Measurements from ENCODE around the gene TAF1A.

The TAF1A gene

GRCh38 chr1:222579316-222579715 is 10.4 kb downstream of the TAF1A start:
- no peak for DNase-seq
- TF ChIP-seq POLR2A (IDR thresholded peaks at IDR 0.05; ENCODE audit: low read length) (no peak), GATA1 (IDR thresholded peaks at IDR 0.05; ENCODE audit: low read depth, low read length) (no peak)

- no peak for DNase-seq
- TF ChIP-seq GATA1 (IDR thresholded peaks at IDR 0.05; ENCODE audit: low read depth, low read length) (no peak), POLR2A (IDR thresholded peaks at IDR 0.05; ENCODE audit: low read length) (no peak)
These were observed 18.9 kb downstream of the TAF1A start for GRCh38 chr1:222570837-222571236.

GRCh38 chr1:222561656-222562055 is 28.1 kb downstream of the TAF1A start:
- DNase-seq, result no peak
- no peak for TF ChIP-seq GATA1 (IDR thresholded peaks at IDR 0.05; ENCODE audit: low read depth, low read length)
- no peak for TF ChIP-seq POLR2A (IDR thresholded peaks at IDR 0.05; ENCODE audit: low read length)

GRCh38 chr1:222557574-222557973 is 32.2 kb downstream of the TAF1A start:
- no peak for DNase-seq
- TF ChIP-seq GATA1 (IDR thresholded peaks at IDR 0.05; ENCODE audit: low read depth, low read length) (no peak), POLR2A (IDR thresholded peaks at IDR 0.05; ENCODE audit: low read length) (no peak)

- DNase-seq, result no peak
These were observed 32.6 kb downstream of the TAF1A start for GRCh38 chr1:222557148-222557547.

GRCh38 chr1:222555992-222556615 is 33.6 kb downstream of the TAF1A start:
- no peak for TF ChIP-seq POLR2A (IDR thresholded peaks at IDR 0.05; ENCODE audit: low read length)
- no peak for DNase-seq

More at GRCh38 chr1:222557148-222557547, 32.6 kb downstream of the TAF1A start:
- TF ChIP-seq GATA1 (IDR thresholded peaks at IDR 0.05; ENCODE audit: low read depth, low read length), result no peak
- no peak for TF ChIP-seq POLR2A (IDR thresholded peaks at IDR 0.05; ENCODE audit: low read length)

GRCh38 chr1:222554177-222554576 is 35.6 kb downstream of the TAF1A start:
- TF ChIP-seq GATA1 (IDR thresholded peaks at IDR 0.05; ENCODE audit: low read depth, low read length) (no peak), POLR2A (IDR thresholded peaks at IDR 0.05; ENCODE audit: low read length) (no peak)
- no peak for DNase-seq

- TF ChIP-seq GATA1 (IDR thresholded peaks at IDR 0.05; ENCODE audit: low read depth, low read length) (no peak), POLR2A (IDR thresholded peaks at IDR 0.05; ENCODE audit: low read length) (no peak)
- DNase-seq, result no peak
These were observed 36.9 kb downstream of the TAF1A start for GRCh38 chr1:222552882-222553281.

- no peak for DNase-seq
- no peak for TF ChIP-seq POLR2A (IDR thresholded peaks at IDR 0.05; ENCODE audit: low read length)
- no peak for TF ChIP-seq GATA1 (IDR thresholded peaks at IDR 0.05; ENCODE audit: low read depth, low read length)
These were observed 41.6 kb downstream of the TAF1A start, which contains the start of gene HHIPL2 for GRCh38 chr1:222547944-222548671. HHIPL2 (minus strand) TSS chr1:222548104; CDS start chr1:222548044, 60 bp downstream.

GRCh38 chr1:222547260-222547614 is 42.5 kb downstream of the TAF1A start:
- DNase-seq, result no peak
- TF ChIP-seq POLR2A (IDR thresholded peaks at IDR 0.05; ENCODE audit: low read length) (no peak), GATA1 (IDR thresholded peaks at IDR 0.05; ENCODE audit: low read depth, low read length) (no peak)

- TF ChIP-seq POLR2A (IDR thresholded peaks at IDR 0.05; ENCODE audit: low read length) (no peak), GATA1 (IDR thresholded peaks at IDR 0.05; ENCODE audit: low read depth, low read length) (no peak)
- DNase-seq, result no peak
These were observed 43.0 kb downstream of the TAF1A start for GRCh38 chr1:222546548-222547259.

- DNase-seq, result no peak
- TF ChIP-seq POLR2A (IDR thresholded peaks at IDR 0.05; ENCODE audit: low read length), result no peak
- TF ChIP-seq GATA1 (IDR thresholded peaks at IDR 0.05; ENCODE audit: low read depth, low read length), result no peak
These were observed 43.6 kb downstream of the TAF1A start for GRCh38 chr1:222546091-222546490.

GRCh38 chr1:222543817-222544216 is 45.9 kb downstream of the TAF1A start:
- no peak for DNase-seq
- TF ChIP-seq GATA1 (IDR thresholded peaks at IDR 0.05; ENCODE audit: low read depth, low read length) (no peak), POLR2A (IDR thresholded peaks at IDR 0.05; ENCODE audit: low read length) (no peak)

- TF ChIP-seq GATA1 (IDR thresholded peaks at IDR 0.05; ENCODE audit: low read depth, low read length) (no peak), POLR2A (IDR thresholded peaks at IDR 0.05; ENCODE audit: low read length) (no peak)
- no peak for DNase-seq
These were observed 49.1 kb downstream of the TAF1A start for GRCh38 chr1:222540598-222540995.
